OCI-LY7 (cell line): ENCODE results near the gene CSTPP1. TPM values are rescaled to one million over a fixed set of nuclear protein-coding genes. Genes with fewer than 3 reads are reported as not detected.
"Not testable (repeated sequence)": the region's sequence is repeated elsewhere in the genome, so short reads cannot be mapped to it uniquely, and the experiment has no call there.

Source experiments
- BruUV-seq: library from RNA; stranded (reverse); fragments of 400-500 nt; replicated peaks from 2 replicates; lab custom pipeline; 2021; lab: Mats Ljungman, UMichigan
- CTCF ChIA-PET: fragments of 300-600 bp; sonication (Branson Sonifier 250); formaldehyde crosslinking; loops from one replicate; lab custom pipeline; 2022; ENCODE audit warnings: antibody characterized with exemption; ENCODE audit not compliant: unreplicated experiment; lab: Charles Lee
- POLR2A ChIA-PET: fragments of 300-600 bp; sonication (Branson Sonifier 250); formaldehyde crosslinking; loops from one replicate; lab custom pipeline; 2022; ENCODE audit warnings: antibody characterized with exemption; lab: Charles Lee
- DNase-seq: peaks from one replicate; pipeline ENCODE4 v3.0.0-alpha.2; 2015; ENCODE audit warnings: low spot score
- H2AFZ ChIP-seq: fragments of 200-600 bp; sonication (generic), shearing (Covaris generic); 2 replicates; pipeline ENCODE4 v1.6.1; 2014; ENCODE audit warnings: mild to moderate bottlenecking, antibody characterized with exemption, low read length, moderate library complexity
- H3K27ac ChIP-seq: fragments of 200-600 bp; sonication (generic); 2 replicates; pipeline ENCODE4 v1.5.1; 2014; ENCODE audit warnings: mixed run types, low read depth, mild to moderate bottlenecking, moderate library complexity, low read length, inconsistent platforms; ENCODE audit not compliant: poor library complexity, severe bottlenecking
- H3K36me3 ChIP-seq: fragments of 200-600 bp; sonication (generic); 2 replicates; pipeline ENCODE4 v1.6.1; 2014; ENCODE audit warnings: mild to moderate bottlenecking, antibody characterized with exemption, low read length, moderate library complexity, mixed read lengths; ENCODE audit not compliant: insufficient read depth
- H3K4me1 ChIP-seq: fragments of 200-600 bp; sonication (generic); 2 replicates; pipeline ENCODE4 v1.5.1; 2014; ENCODE audit warnings: mild to moderate bottlenecking, low read length; ENCODE audit not compliant: insufficient read depth, poor library complexity, severe bottlenecking
- H3K4me2 ChIP-seq: fragments of 200-600 bp; sonication (generic); 2 replicates; pipeline ENCODE4 v1.6.1; 2014; ENCODE audit warnings: mild to moderate bottlenecking, low read length
- H3K4me3 ChIP-seq: fragments of 200-600 bp; sonication (generic); 2 replicates; pipeline ENCODE4 v1.5.1; 2014; ENCODE audit warnings: mild to moderate bottlenecking, low read depth, low read length; ENCODE audit not compliant: poor library complexity, severe bottlenecking
- H3K79me2 ChIP-seq: fragments of 200-600 bp; sonication (generic); 2 replicates; pipeline ENCODE4 v1.6.1; 2016; ENCODE audit warnings: low read depth, mild to moderate bottlenecking, low read length, moderate library complexity, mixed read lengths; ENCODE audit not compliant: insufficient read depth
- H3K9me2 ChIP-seq: fragments of 200-600 bp; sonication (generic); 2 replicates; pipeline ENCODE4 v1.6.1; 2016; ENCODE audit warnings: mild to moderate bottlenecking, low read length, mixed read lengths; ENCODE audit not compliant: insufficient read depth
- H3K9me3 ChIP-seq: fragments of 200-600 bp; sonication (generic); 2 replicates; pipeline ENCODE4 v1.6.1; 2014; ENCODE audit warnings: mild to moderate bottlenecking, mixed run types, low read length, mixed read lengths
- H4K20me1 ChIP-seq: fragments of 200-600 bp; sonication (generic); 2 replicates; pipeline ENCODE4 v1.6.1; 2014; ENCODE audit warnings: mild to moderate bottlenecking, antibody characterized with exemption, low read length, moderate library complexity, mixed read lengths; ENCODE audit not compliant: insufficient read depth
- CTCF ChIP-seq: fragments of 200-600 bp; sonication (generic); conservative IDR thresholded peaks from 2 replicates; pipeline ENCODE4 v1.5.1; 2014; ENCODE audit warnings: mild to moderate bottlenecking, antibody characterized with exemption, low read length, moderate library complexity, mixed read lengths
- EZH2phosphoT487 ChIP-seq: fragments of 200-600 bp; sonication (generic); IDR thresholded peaks from 2 replicates; pipeline ENCODE4 v1.6.1; 2018; ENCODE audit warnings: low read depth, borderline replicate concordance, mild to moderate bottlenecking, mixed run types, antibody characterized with exemption, low read length, moderate library complexity, mixed read lengths
- intact Hi-C: fragments of 100-400 bp; cut with micrococcal nuclease; formaldehyde crosslinking; loops from one replicate; pipeline ENCODE4 v1.10.0; 2022; ENCODE audit not compliant: unreplicated experiment
- total RNA-seq, 2 experiments: library from RNA; depleted of rRNA in 1 of 2; stranded (reverse); fragments of >200 nt in 1 of 2; shearing (Covaris generic) in 1 of 2; gene quantifications; 2 replicates each; pipeline ENCODE4 v1.2.3, GENCODE V29; 2014 to 2022

Gene CSTPP1
- total RNA-seq, 2 experiments from 2014 or later = 39.6 to 43.1 TPM

- Histone ChIP-seq H3K79me2 (no peaks in the 10 kb centered on the region; the same call in 1 of the 2 replicates), H3K4me2 (no peak overlapping the region), H3K36me3 (peaks cover 4% of the 10 kb centered on the region), H3K27ac (no peak overlapping the region), H3K4me3 (no peak overlapping the region), H3K4me1 (no peaks in the 10 kb centered on the region), H3K9me3 (no peaks in the 10 kb centered on the region), H4K20me1 (no peaks in the 10 kb centered on the region), H3K9me2 (no peaks in the 10 kb centered on the region), H2AFZ (no peak overlapping the region)
- ChIA-PET POLR2A (interaction anchor here (0.8 to 2.8 kb wide), 6 partner anchors 15 to 575 kb away, joined by 3 to 12 read pairs (median 5); no protein-coding TSS in a partner anchor), CTCF (no interaction called here)
- no peak for DNase-seq
- intact Hi-C loops = no loop called here
- BruUV-seq = no TSS peak
- no peak for TF ChIP-seq EZH2phosphoT487
- no peak for TF ChIP-seq CTCF
Observed at GRCh38 chr11:47071791-47072261, 135.3 kb downstream of the CSTPP1 start.

GRCh38 chr11:47078751-47079521 is 142.4 kb downstream of the CSTPP1 start:
- Histone ChIP-seq H2AFZ (no peak overlapping the region), H3K4me2 (no peak overlapping the region), H3K9me2 (no peaks in the 10 kb centered on the region), H3K9me3 (no peaks in the 10 kb centered on the region), H3K4me1 (no peaks in the 10 kb centered on the region), H3K27ac (no peak overlapping the region), H3K4me3 (no peak overlapping the region), H4K20me1 (no peaks in the 10 kb centered on the region), H3K36me3 (peaks cover 7% of the 10 kb centered on the region), H3K79me2 (no peaks in the 10 kb centered on the region)
- CTCF ChIA-PET = no interaction called here
- intact Hi-C loops = no loop called here
- TF ChIP-seq CTCF = no peak
- TF ChIP-seq EZH2phosphoT487 = no peak
- no TSS peak for BruUV-seq
- DNase-seq = no peak
- POLR2A ChIA-PET = no interaction called here

GRCh38 chr11:47080775-47081174 is 144.2 kb downstream of the CSTPP1 start:
- H3K4me3 ChIP-seq, H3K4me1 ChIP-seq, H3K4me2 ChIP-seq, H3K9me2 ChIP-seq, BruUV-seq, H3K79me2 ChIP-seq, DNase-seq, H3K9me3 ChIP-seq, H2AFZ ChIP-seq, H4K20me1 ChIP-seq, H3K27ac ChIP-seq, intact Hi-C loops: not testable (repeated sequence)
- ChIA-PET CTCF (interaction anchor here (0.5 kb wide), 1 partner anchor 374 kb away, joined by 3 read pairs; no protein-coding TSS in a partner anchor), POLR2A (interaction anchor here (0.7 to 1.8 kb wide), 8 partner anchors 8 to 219 kb away, joined by 3 to 11 read pairs (median 4); partner anchors contain the start of gene CSTPP1)
- H3K36me3 ChIP-seq = peaks cover 16% of the 10 kb centered on the region
